SK-MEL-5 (cell line): ENCODE measurements around the gene GINS1. TPM values are rescaled to one million over a fixed set of nuclear protein-coding genes. Genes with fewer than 3 reads are reported as not detected.
A peak's percentile ranks its signal among the peaks of the same experiment; 100 is the strongest.

ENCODE experiments used
- DNase-seq: peaks from one replicate; pipeline ENCODE4 v3.0.0-alpha.2; 2016; ENCODE audit warnings: low read depth, low spot score
- in situ Hi-C: cut with HindIII; loops from 2 replicates; pipeline ENCODE4 v1.10.0; 2016; ENCODE audit warnings: low sequenced_read_pairs, high pct_unique_total_duplicates, low pct_unique_long_range_greater_than_20kb
- polyA plus RNA-seq, 2 experiments: library from polyadenylated mRNA; depleted of rRNA; stranded (reverse); fragments of >200 nt; gene quantifications; 2 replicates each; pipeline ENCODE4 v1.2.3, GENCODE V29; 2015
- total RNA-seq: library from RNA; depleted of rRNA; stranded (reverse); fragments of >200 nt; shearing (Covaris generic); gene quantifications from 2 replicates; pipeline ENCODE4 v1.2.3, GENCODE V29; 2014; rRNA removed

The GINS1 gene
- total RNA-seq: 14.8 and 15.3 TPM in 2 replicates
- 17.0 and 21.2 TPM in 2 replicates for polyA plus RNA-seq (2015; cell fraction: cytosol; rRNA removed)
- 12.8 and 16.0 TPM in 2 replicates for polyA plus RNA-seq (2015; cell fraction: nucleus; rRNA removed)

GRCh38 chr20:25407311-25408169, at the start of gene GINS1:
GINS1 (plus strand) TSS chr20:25407673; CDS start chr20:25407821, 148 bp downstream.
- in situ Hi-C loops: no loop called here
- peak; percentile 91 for DNase-seq

- in situ Hi-C loops: no loop called here
- DNase-seq: no peak
Observed at GRCh38 chr20:25360631-25361286, 46.7 kb upstream of the GINS1 start.

GRCh38 chr20:25361287-25361683, 46.2 kb upstream of the GINS1 start:
- in situ Hi-C loops: no loop called here
- DNase-seq: no peak

GRCh38 chr20:25364180-25364788, 43.2 kb upstream of the GINS1 start:
- no peak for DNase-seq
- in situ Hi-C loops: no loop called here

- in situ Hi-C loops: no loop called here
- no peak for DNase-seq
Observed at GRCh38 chr20:25364879-25365699, 42.4 kb upstream of the GINS1 start.

- DNase-seq: no peak
- in situ Hi-C loops: no loop called here
Observed at GRCh38 chr20:25368526-25368925, 38.9 kb upstream of the GINS1 start.

- in situ Hi-C loops: no loop called here
- DNase-seq: no peak
Observed at GRCh38 chr20:25368976-25369375, 38.5 kb upstream of the GINS1 start.

GRCh38 chr20:25369529-25369928, 37.9 kb upstream of the GINS1 start:
- in situ Hi-C loops: no loop called here
- DNase-seq: no peak

GRCh38 chr20:25369971-25370370, 37.5 kb upstream of the GINS1 start:
- DNase-seq: no peak
- in situ Hi-C loops: no loop called here

GRCh38 chr20:25372584-25373336, 34.7 kb upstream of the GINS1 start:
- in situ Hi-C loops: no loop called here
- no peak for DNase-seq

- in situ Hi-C loops: no loop called here
- no peak for DNase-seq
Observed at GRCh38 chr20:25374842-25375241, 32.6 kb upstream of the GINS1 start.

GRCh38 chr20:25376236-25376635, 31.2 kb upstream of the GINS1 start:
- in situ Hi-C loops: no loop called here
- DNase-seq: peak; percentile 39

- in situ Hi-C loops: no loop called here
Observed at GRCh38 chr20:25376886-25377285, 30.6 kb upstream of the GINS1 start.

GRCh38 chr20:25378189-25378883, 29.1 kb upstream of the GINS1 start:
- no peak for DNase-seq
- in situ Hi-C loops: no loop called here

More at GRCh38 chr20:25376886-25377285, 30.6 kb upstream of the GINS1 start:
- DNase-seq: no peak

- in situ Hi-C loops: no loop called here
- no peak for DNase-seq
Observed at GRCh38 chr20:25378884-25379733, 28.4 kb upstream of the GINS1 start.
